Neural cell (in vitro differentiated cells): ENCODE measurements around the gene PCDHA1. TPM values are rescaled to one million over a fixed set of nuclear protein-coding genes. Genes with fewer than 3 reads are reported as not detected.

ENCODE experiments used
- H2AFZ ChIP-seq: fragments of 200-600, 300-800 bp; sonication (generic), shearing (Covaris generic); 2 replicates; pipeline ENCODE4 v1.6.0; 2014; ENCODE audit warnings: low read depth, mild to moderate bottlenecking, antibody characterized with exemption, low read length, moderate library complexity
- H3F3A ChIP-seq: fragments of 200-600 bp; shearing (Covaris generic); 2 replicates; pipeline ENCODE4 v1.6.1; 2016; ENCODE audit warnings: mild to moderate bottlenecking, moderate library complexity, mixed read lengths, antibody characterized with exemption, low read length; ENCODE audit not compliant: insufficient read depth, poor library complexity, severe bottlenecking
- H3K27ac ChIP-seq: fragments of 200-600, 300-800 bp; sonication (generic), shearing (Covaris generic); 2 replicates; pipeline ENCODE4 v1.5.1; 2014; ENCODE audit warnings: mild to moderate bottlenecking, low read length, moderate library complexity
- H3K27me3 ChIP-seq: fragments of 300-800, 200-600 bp; sonication (generic), shearing (Covaris generic); 2 replicates; pipeline ENCODE4 v1.6.0; 2014; ENCODE audit warnings: mild to moderate bottlenecking, low read depth, low read length, moderate library complexity; ENCODE audit not compliant: insufficient read depth
- H3K36me3 ChIP-seq: fragments of 300-800, 200-600 bp; sonication (generic), shearing (Covaris generic); 2 replicates; pipeline ENCODE4 v1.5.1; 2014; ENCODE audit warnings: mild to moderate bottlenecking, antibody characterized with exemption, low read length, moderate library complexity; ENCODE audit not compliant: insufficient read depth
- H3K4me2 ChIP-seq: fragments of 300-800, 200-600 bp; sonication (generic), shearing (Covaris generic); 2 replicates; pipeline ENCODE4 v1.6.0; 2014; ENCODE audit warnings: mild to moderate bottlenecking, low read length
- H3K4me3 ChIP-seq: fragments of 300-800, 200-600 bp; sonication (generic), shearing (Covaris generic); 2 replicates; pipeline ENCODE4 v1.5.1; 2014; ENCODE audit warnings: mild to moderate bottlenecking, low read length, moderate library complexity
- H3K79me2 ChIP-seq: fragments of 200-600 bp; shearing (Covaris generic); replicated peaks from 2 replicates; pipeline ENCODE4 v1.6.0; 2014; ENCODE audit warnings: mild to moderate bottlenecking, low read length, moderate library complexity; ENCODE audit not compliant: insufficient read depth
- H3K9ac ChIP-seq: fragments of 300-800, 200-600 bp; sonication (generic), shearing (Covaris generic); 2 replicates; pipeline ENCODE4 v1.6.1; 2016; ENCODE audit warnings: mild to moderate bottlenecking, low read length, mixed read lengths
- H3K9me2 ChIP-seq: fragments of 200-600 bp; shearing (Covaris generic); 2 replicates; pipeline ENCODE4 v1.6.1; 2016; ENCODE audit warnings: mild to moderate bottlenecking, low read length, mixed read lengths; ENCODE audit not compliant: insufficient read depth
- H3K9me3 ChIP-seq: fragments of 200-600, 300-800 bp; sonication (generic), shearing (Covaris generic); 2 replicates; pipeline ENCODE4 v1.6.1; 2016; ENCODE audit warnings: mild to moderate bottlenecking, mixed run types, low read length, moderate library complexity, mixed read lengths
- H4K20me1 ChIP-seq: fragments of 200-600 bp; shearing (Covaris generic); 2 replicates; pipeline ENCODE4 v1.6.1; 2016; ENCODE audit warnings: mild to moderate bottlenecking, mixed run types; ENCODE audit not compliant: insufficient read depth
- CTCF ChIP-seq: fragments of 450-650 bp; IDR thresholded peaks from 2 replicates; pipeline ENCODE4 v1.5.1; 2014; ENCODE audit warnings: antibody characterized with exemption, mild to moderate bottlenecking, moderate library complexity; ENCODE audit not compliant: poor library complexity, severe bottlenecking
- EP300 ChIP-seq: fragments of 450-650 bp; conservative IDR thresholded peaks from 2 replicates; pipeline ENCODE4 v1.6.1; 2014; ENCODE audit warnings: antibody characterized with exemption, mild to moderate bottlenecking, moderate library complexity; ENCODE audit not compliant: poor library complexity, severe bottlenecking
- EZH2 ChIP-seq: fragments of 200-600, 300-800 bp; shearing (Covaris generic), sonication (generic); IDR thresholded peaks from 2 replicates; pipeline ENCODE4 v1.6.1; 2014; ENCODE audit warnings: antibody characterized with exemption, low read length, borderline replicate concordance, mild to moderate bottlenecking; ENCODE audit not compliant: insufficient read depth, poor library complexity, severe bottlenecking
- MXI1 ChIP-seq: fragments of 450-650 bp; conservative IDR thresholded peaks from 2 replicates; pipeline ENCODE4 v1.6.1; 2014; ENCODE audit warnings: antibody characterized with exemption, mild to moderate bottlenecking; ENCODE audit not compliant: poor library complexity, severe bottlenecking
- POLR2AphosphoS5 ChIP-seq: IDR thresholded peaks from 2 replicates; pipeline ENCODE4 v1.6.1; 2012
- RAD21 ChIP-seq: fragments of 450-650 bp; conservative IDR thresholded peaks from 2 replicates; pipeline ENCODE4 v1.6.1; 2014; ENCODE audit warnings: antibody characterized with exemption, mild to moderate bottlenecking, moderate library complexity
- REST ChIP-seq: IDR thresholded peaks from 2 replicates; pipeline ENCODE4 v1.6.1; 2012; ENCODE audit warnings: borderline replicate concordance
- SMC3 ChIP-seq: fragments of 450-650 bp; conservative IDR thresholded peaks from 2 replicates; pipeline ENCODE4 v1.6.1; 2014; ENCODE audit warnings: antibody characterized with exemption, mild to moderate bottlenecking, moderate library complexity; ENCODE audit not compliant: poor library complexity
- TAF1 ChIP-seq: IDR thresholded peaks from 2 replicates; pipeline ENCODE4 v1.6.1; 2012; ENCODE audit warnings: low read depth
- polyA plus RNA-seq: library from polyadenylated mRNA; depleted of rRNA; stranded (reverse); fragments of >200 nt; gene quantifications from 2 replicates; pipeline ENCODE4 v1.2.3, GENCODE V29; 2014

The PCDHA1 gene
- polyA plus RNA-seq, 1 donor from 2014 or later = 0.28 TPM

GRCh38 chr5:140934964-140935606 is 149.1 kb downstream of the PCDHA1 start:
- Histone ChIP-seq H3K9me3 (no peaks in the 10 kb centered on the region), H3K9ac (no peak overlapping the region), H3K79me2 (peaks cover 10% of the 10 kb centered on the region), H3K4me2 (no peak overlapping the region), H3K27ac (no peak overlapping the region), H3K4me3 (no peak overlapping the region), H3K9me2 (no peaks in the 10 kb centered on the region), H3K36me3 (no peaks in the 10 kb centered on the region), H3F3A (no peaks in the 10 kb centered on the region), H3K27me3 (no peaks in the 10 kb centered on the region), H2AFZ (no peak overlapping the region), H4K20me1 (no peaks in the 10 kb centered on the region)
- TF ChIP-seq CTCF = no peak
- TF ChIP-seq SMC3 = no peak
- no peak for TF ChIP-seq POLR2AphosphoS5
- no peak for TF ChIP-seq MXI1
- no peak for TF ChIP-seq RAD21
- no peak for TF ChIP-seq REST

GRCh38 chr5:140946578-140946977 is 160.6 kb downstream of the PCDHA1 start:
- Histone ChIP-seq H3K79me2 (peaks cover 19% of the 10 kb centered on the region), H2AFZ (no peak overlapping the region), H4K20me1 (no peaks in the 10 kb centered on the region), H3F3A (no peaks in the 10 kb centered on the region), H3K27ac (no peak overlapping the region), H3K36me3 (no peaks in the 10 kb centered on the region), H3K4me3 (no peak overlapping the region), H3K27me3 (no peaks in the 10 kb centered on the region), H3K9me2 (no peaks in the 10 kb centered on the region), H3K4me2 (no peak overlapping the region), H3K9ac (no peak overlapping the region), H3K9me3 (no peaks in the 10 kb centered on the region)
- TF ChIP-seq SMC3 (no peak), REST (no peak), POLR2AphosphoS5 (no peak), EP300 (no peak), MXI1 (no peak), EZH2 (no peak), RAD21 (no peak), TAF1 (no peak), CTCF (no peak)
